ENCODE results near the gene YBEY. TPM values are rescaled to one million over a fixed set of nuclear protein-coding genes. Genes with fewer than 3 reads are reported as not detected.

Gene YBEY
- total and polyA plus RNA-seq, 7 experiments from 2014 or later = 8.8 to 20.1 (median 15.6) TPM

DNA sequence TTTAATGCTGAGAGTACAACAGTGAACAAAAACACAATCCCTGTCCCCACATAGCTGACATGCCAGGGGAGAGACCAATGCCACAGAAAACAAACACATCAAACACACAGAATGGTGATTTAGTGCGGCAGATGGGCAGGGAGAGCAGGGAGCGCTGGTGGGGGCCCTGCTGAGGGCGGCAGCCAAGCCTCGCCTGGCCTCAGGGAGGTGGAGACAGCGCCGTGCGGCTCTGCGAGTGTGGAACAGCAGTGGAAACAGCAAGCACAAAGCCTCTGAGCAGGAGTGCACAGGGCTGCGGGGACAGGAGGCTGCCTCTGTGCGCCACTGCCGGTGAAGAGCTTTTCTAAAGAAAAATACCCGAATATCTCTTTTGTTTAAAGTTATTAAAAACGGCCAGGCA lies 17.8 kb upstream of the YBEY start:
- H3K27me3 ChIP-seq (ENCODE audit: control insufficient read depth in 2 of 2, insufficient read depth in 2 of 2, low read length in 2 of 2) = no peaks in the 10 kb centered on the region
- ATAC-seq = no peak
- H3K9me3 Mint-ChIP-seq = no peaks in the 10 kb centered on the region
- H3K36me3 ChIP-seq (ENCODE audit: control insufficient read depth in 2 of 3, insufficient read depth in 3 of 3, low read length in 3 of 3) = peaks cover 10 to 96% (median 24%) of the 10 kb centered on the region in 3 experiments
- ChIA-PET CTCF (no interaction called here), POLR2A (no interaction called here)
- peaks cover 16 to 47% (median 20%) of the 10 kb centered on the region in 5 donors for H3K36me3 Mint-ChIP-seq
- H3K4me3 ChIP-seq (ENCODE audit: low read length) = no peak overlapping the region
- H3K4me1 Mint-ChIP-seq = peaks cover 0 to 5% (median 0%) of the 10 kb centered on the region in 7 donors
- intact Hi-C loops (cut with micrococcal nuclease) = no loop called here
- no peaks in the 10 kb centered on the region for H3K27me3 Mint-ChIP-seq
- no peak for DNase-seq
- no peak overlapping the region for H3K27ac ChIP-seq (ENCODE audit: low read depth, low read length)
- H3K9me3 ChIP-seq (ENCODE audit: control insufficient read depth in 2 of 3, low read length in 3 of 3) = no peaks in the 10 kb centered on the region
- H3K4me1 ChIP-seq (ENCODE audit: control insufficient read depth in 2 of 2, insufficient read depth in 2 of 2, low read length in 2 of 2) = no peaks in the 10 kb centered on the region
- no peak overlapping the region for H3K4me3 Mint-ChIP-seq
- H3K27ac Mint-ChIP-seq = no peak overlapping the region

DNA sequence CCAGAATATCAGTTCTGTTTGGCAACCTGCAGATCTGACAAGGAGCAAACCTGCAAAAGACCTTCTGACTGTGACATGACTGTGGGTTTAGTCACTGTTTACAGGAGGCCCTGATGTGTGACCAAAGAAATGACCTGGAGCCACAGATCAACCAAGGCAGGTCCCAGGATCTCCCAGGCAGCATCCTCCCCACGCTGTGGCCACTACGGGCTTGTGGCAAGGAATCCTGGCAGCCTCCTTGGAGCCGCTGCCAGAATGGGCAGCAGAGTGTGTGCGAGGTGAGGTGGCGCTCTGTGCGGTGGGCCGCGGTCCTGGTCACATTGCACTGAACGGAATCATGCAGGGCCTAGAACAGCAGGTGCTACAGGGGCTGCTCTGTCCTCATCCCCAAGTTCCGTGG lies 16.7 kb upstream of the YBEY start:
- no peak for ATAC-seq
- H3K36me3 Mint-ChIP-seq = peaks cover 22 to 58% (median 25%) of the 10 kb centered on the region in 5 donors
- ChIA-PET CTCF (no interaction called here), POLR2A (no interaction called here)
- H3K4me3 Mint-ChIP-seq = no peak overlapping the region
- no peaks in the 10 kb centered on the region for H3K9me3 Mint-ChIP-seq
- H3K4me1 Mint-ChIP-seq = peaks cover 0 to 7% (median 0%) of the 10 kb centered on the region in 7 donors
- H3K27me3 Mint-ChIP-seq = no peaks in the 10 kb centered on the region
- Histone ChIP-seq H3K27me3 (ENCODE audit: control insufficient read depth in 2 of 2, insufficient read depth in 2 of 2, low read length in 2 of 2) (no peaks in the 10 kb centered on the region), H3K9me3 (ENCODE audit: control insufficient read depth in 2 of 3, low read length in 3 of 3) (no peaks in the 10 kb centered on the region), H3K4me1 (ENCODE audit: control insufficient read depth in 2 of 2, insufficient read depth in 2 of 2, low read length in 2 of 2) (no peaks in the 10 kb centered on the region), H3K27ac (ENCODE audit: low read depth, low read length) (no peak overlapping the region), H3K36me3 (ENCODE audit: control insufficient read depth in 2 of 3, insufficient read depth in 3 of 3, low read length in 3 of 3) (peaks cover 10 to 95% (median 25%) of the 10 kb centered on the region in 3 experiments), H3K4me3 (ENCODE audit: low read length) (no peak overlapping the region)
- no peak overlapping the region for H3K27ac Mint-ChIP-seq
- intact Hi-C loops (cut with micrococcal nuclease) = no loop called here
- no peak for DNase-seq

DNA sequence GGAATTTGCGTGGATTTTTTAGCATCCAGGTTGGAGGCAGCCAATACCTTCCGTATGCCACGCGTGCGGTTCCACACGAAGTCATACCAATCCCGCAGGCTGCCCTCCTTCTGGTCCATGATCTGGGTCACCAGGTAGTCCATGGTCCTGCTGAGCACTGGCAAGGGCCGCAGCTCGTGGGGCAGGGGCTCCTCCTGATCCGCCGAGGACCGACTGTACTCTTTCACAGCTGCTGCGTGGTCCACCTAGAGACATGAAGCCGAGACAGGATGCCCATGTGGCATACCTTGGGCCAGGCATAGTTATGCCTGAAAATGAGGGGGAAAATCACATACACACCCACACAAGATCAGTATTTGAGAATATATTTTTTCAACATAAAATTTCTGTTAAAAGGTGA lies 12.8 kb upstream of the YBEY start:
- no peaks in the 10 kb centered on the region for H3K27me3 Mint-ChIP-seq
- Histone ChIP-seq H3K4me3 (ENCODE audit: low read length) (no peak overlapping the region), H3K9me3 (ENCODE audit: control insufficient read depth in 2 of 3, low read length in 3 of 3) (no peaks in the 10 kb centered on the region), H3K4me1 (ENCODE audit: control insufficient read depth in 2 of 2, insufficient read depth in 2 of 2, low read length in 2 of 2) (no peaks in the 10 kb centered on the region), H3K27me3 (ENCODE audit: control insufficient read depth in 2 of 2, insufficient read depth in 2 of 2, low read length in 2 of 2) (no peaks in the 10 kb centered on the region), H3K36me3 (ENCODE audit: control insufficient read depth in 2 of 3, insufficient read depth in 3 of 3, low read length in 3 of 3) (peaks cover 23 to 93% (median 25%) of the 10 kb centered on the region in 3 experiments), H3K27ac (ENCODE audit: low read depth, low read length) (no peak overlapping the region)
- peak overlapping the region in 2 of 9 donors; percentile 19 to 33 for H3K27ac Mint-ChIP-seq
- CTCF ChIA-PET = no interaction called here
- H3K9me3 Mint-ChIP-seq = no peaks in the 10 kb centered on the region
- peaks cover 0 to 11% (median 5%) of the 10 kb centered on the region in 7 donors for H3K4me1 Mint-ChIP-seq
- ATAC-seq (no peak), DNase-seq (no peak)
- POLR2A ChIA-PET = no interaction called here
- intact Hi-C loops (cut with micrococcal nuclease) = no loop called here
- H3K36me3 Mint-ChIP-seq = peaks cover 20 to 56% (median 27%) of the 10 kb centered on the region in 5 donors
- H3K4me3 Mint-ChIP-seq = no peak overlapping the region

DNA sequence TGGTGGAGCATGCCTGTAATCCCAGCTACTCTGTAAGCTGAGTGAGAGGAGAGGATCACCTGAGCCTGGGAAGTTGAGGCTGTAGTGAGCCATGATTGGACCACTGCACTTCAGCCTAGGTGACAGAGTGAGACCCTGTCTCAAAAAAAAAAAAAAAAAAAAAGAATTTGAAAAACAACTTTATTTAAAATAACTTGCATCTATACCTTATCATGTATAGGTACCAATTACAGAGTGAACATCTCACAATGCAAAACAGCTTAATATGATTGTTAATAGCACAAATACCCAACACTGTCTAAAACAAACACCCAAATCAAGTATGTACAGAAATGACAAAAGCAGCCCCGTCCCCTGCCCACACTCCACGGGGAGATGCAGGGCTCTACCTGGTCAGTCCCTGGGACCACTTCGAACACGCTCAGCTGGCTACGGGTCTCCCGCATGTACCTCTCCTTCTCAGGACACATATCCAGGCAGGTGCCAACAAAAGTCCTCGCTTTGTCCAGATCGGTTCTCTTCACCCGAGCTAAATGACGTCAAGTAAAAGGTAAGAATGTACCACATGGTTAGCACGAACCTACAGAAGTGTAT lies 11.2 kb upstream of the YBEY start:
- no peak overlapping the region for H3K27ac ChIP-seq (ENCODE audit: low read depth, low read length)
- Mint-ChIP-seq H3K4me3 (no peak overlapping the region), H3K9me3 (no peaks in the 10 kb centered on the region), H3K4me1 (peaks cover 1 to 15% (median 8%) of the 10 kb centered on the region in 7 donors), H3K36me3 (peaks cover 19 to 58% (median 33%) of the 10 kb centered on the region in 5 donors), H3K27ac (peak overlapping the region in 2 of 9 donors; percentile 12 to 38), H3K27me3 (no peaks in the 10 kb centered on the region)
- no peak overlapping the region for H3K4me3 ChIP-seq (ENCODE audit: low read length)
- DNase-seq (no peak), ATAC-seq (no peak)
- no peaks in the 10 kb centered on the region for H3K9me3 ChIP-seq (ENCODE audit: control insufficient read depth in 2 of 3, low read length in 3 of 3)
- H3K27me3 ChIP-seq (ENCODE audit: control insufficient read depth in 2 of 2, insufficient read depth in 2 of 2, low read length in 2 of 2) = no peaks in the 10 kb centered on the region
- CTCF ChIA-PET = interaction anchor here (0.6 kb wide), 1 partner anchor 301 kb away, joined by 4 read pairs; no protein-coding TSS in a partner anchor
- intact Hi-C loops (cut with micrococcal nuclease) = no loop called here
- peaks cover 17 to 93% (median 31%) of the 10 kb centered on the region in 3 experiments for H3K36me3 ChIP-seq (ENCODE audit: control insufficient read depth in 2 of 3, insufficient read depth in 3 of 3, low read length in 3 of 3)
- H3K4me1 ChIP-seq (ENCODE audit: control insufficient read depth in 2 of 2, insufficient read depth in 2 of 2, low read length in 2 of 2) = no peaks in the 10 kb centered on the region
- POLR2A ChIA-PET = interaction anchor here (1.1 kb wide), 1 partner anchor 28 kb away, joined by 4 read pairs; no protein-coding TSS in a partner anchor

DNA sequence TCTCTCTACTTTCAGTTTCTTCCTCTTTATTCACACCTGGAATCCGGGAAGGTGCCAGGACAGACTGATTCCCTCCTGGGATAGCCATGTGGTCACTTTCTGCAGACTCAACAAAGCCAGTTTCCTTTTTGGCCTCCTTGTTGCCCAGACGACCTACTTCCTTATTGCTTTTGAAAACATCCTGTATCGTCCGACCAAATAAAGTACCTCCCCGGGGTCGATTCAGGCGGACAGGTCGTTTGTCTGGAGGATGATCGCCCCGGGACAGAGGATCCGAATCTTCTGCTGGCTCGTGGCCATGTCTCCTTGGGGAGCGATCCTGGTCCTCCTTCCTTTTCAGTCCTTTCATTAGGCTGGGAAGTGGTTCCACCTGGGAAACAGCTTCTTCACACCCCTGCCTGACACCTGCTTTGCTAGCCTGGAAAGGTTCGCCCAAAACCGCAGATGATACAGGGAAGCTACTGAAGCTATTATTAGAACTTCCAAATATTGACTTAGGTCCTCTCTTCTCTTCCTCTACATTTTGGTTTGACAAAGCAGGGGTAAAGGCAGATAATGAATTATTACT lies 2.0 kb upstream of the YBEY start:
- Histone ChIP-seq H3K9me3 (ENCODE audit: control insufficient read depth in 2 of 3, low read length in 3 of 3) (no peaks in the 10 kb centered on the region), H3K36me3 (ENCODE audit: control insufficient read depth in 2 of 3, insufficient read depth in 3 of 3, low read length in 3 of 3) (peaks cover 0 to 39% (median 13%) of the 10 kb centered on the region in 3 experiments), H3K27ac (ENCODE audit: low read depth, low read length) (peak overlapping the region; percentile 86), H3K4me3 (ENCODE audit: low read length) (no peak overlapping the region), H3K27me3 (ENCODE audit: control insufficient read depth in 2 of 2, insufficient read depth in 2 of 2, low read length in 2 of 2) (no peaks in the 10 kb centered on the region), H3K4me1 (ENCODE audit: control insufficient read depth in 2 of 2, insufficient read depth in 2 of 2, low read length in 2 of 2) (peaks cover 27 to 34% of the 10 kb centered on the region in 2 donors)
- Mint-ChIP-seq H3K4me3 (peak overlapping the region; percentile 69 to 98 (median 78)), H3K36me3 (peaks cover 4 to 40% (median 25%) of the 10 kb centered on the region in 5 donors), H3K9me3 (no peaks in the 10 kb centered on the region), H3K4me1 (peaks cover 25 to 79% (median 60%) of the 10 kb centered on the region in 7 donors), H3K27me3 (no peaks in the 10 kb centered on the region), H3K27ac (peak overlapping the region; percentile 9 to 93 (median 61))
- POLR2A ChIA-PET = interaction anchor here (0.6 to 0.9 kb wide), 4 partner anchors 16 to 272 kb away, joined by 3 to 5 read pairs (median 4); no protein-coding TSS in a partner anchor
- no peak for ATAC-seq
- CTCF ChIA-PET = interaction anchor here (1.3 kb wide), 1 partner anchor 41 kb away, joined by 6 read pairs; a partner anchor contains a TSS
- intact Hi-C loops (cut with micrococcal nuclease) = loop anchor here (2.0 to 10.0 kb wide), 3 partner anchors 141 to 309 kb away; no protein-coding TSS in a partner anchor
- DNase-seq = no peak

DNA sequence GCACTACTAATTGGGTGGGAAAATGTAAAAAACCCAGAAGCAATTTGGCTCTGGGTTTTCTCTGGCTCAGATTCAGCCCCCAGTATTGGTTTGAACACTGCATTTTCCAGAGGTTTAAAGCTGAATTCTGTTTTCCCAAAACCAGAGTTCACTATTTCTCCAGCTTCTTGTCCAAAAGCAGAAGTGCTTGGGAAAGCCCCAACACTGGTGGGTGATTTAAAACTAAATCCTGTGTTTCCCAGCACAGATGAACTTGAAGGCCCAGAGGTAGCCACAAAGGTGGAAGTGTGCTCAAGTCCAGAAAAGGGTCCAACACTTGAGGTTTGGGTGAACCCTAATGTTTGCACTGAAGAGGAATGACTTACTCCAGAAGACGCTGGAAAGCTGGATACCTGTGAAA lies 1.4 kb upstream of the YBEY start:
- H3K4me1 ChIP-seq (ENCODE audit: control insufficient read depth in 2 of 2, insufficient read depth in 2 of 2, low read length in 2 of 2) = peaks cover 27 to 34% of the 10 kb centered on the region in 2 donors
- POLR2A ChIA-PET = interaction anchor here (0.9 to 1.8 kb wide), 4 partner anchors 16 to 396 kb away, joined by 3 to 4 read pairs (median 4); a partner anchor contains a TSS
- no peak for DNase-seq

More for the DNA sequence above, 1.4 kb upstream of the YBEY start:
- Histone ChIP-seq H3K4me3 (ENCODE audit: low read length) (peak overlapping the region; percentile 58), H3K27me3 (ENCODE audit: control insufficient read depth in 2 of 2, insufficient read depth in 2 of 2, low read length in 2 of 2) (no peaks in the 10 kb centered on the region), H3K27ac (ENCODE audit: low read depth, low read length) (peak overlapping the region; percentile 86), H3K36me3 (ENCODE audit: control insufficient read depth in 2 of 3, insufficient read depth in 3 of 3, low read length in 3 of 3) (peaks cover 0 to 33% (median 7%) of the 10 kb centered on the region in 3 experiments), H3K9me3 (ENCODE audit: control insufficient read depth in 2 of 3, low read length in 3 of 3) (no peaks in the 10 kb centered on the region)
- H3K36me3 Mint-ChIP-seq = peaks cover 4 to 36% (median 24%) of the 10 kb centered on the region in 5 donors
- H3K27ac Mint-ChIP-seq = peak overlapping the region in 8 of 9 donors; percentile 81 to 94 (median 92)
- no peaks in the 10 kb centered on the region for H3K27me3 Mint-ChIP-seq
- no peaks in the 10 kb centered on the region for H3K9me3 Mint-ChIP-seq
- no peak for ATAC-seq
- H3K4me3 Mint-ChIP-seq = peak overlapping the region; percentile 89 to 99 (median 93)
- intact Hi-C loops (cut with micrococcal nuclease) = loop anchor here (1.0 to 10.0 kb wide), 7 partner anchors 32 to 310 kb away; partner anchors contain the start of gene DIP2A (in 1 of the 2)
- CTCF ChIA-PET = interaction anchor here (1.3 kb wide), 1 partner anchor 41 kb away, joined by 6 read pairs; a partner anchor contains a TSS
- peaks cover 21 to 78% (median 64%) of the 10 kb centered on the region in 7 donors for H3K4me1 Mint-ChIP-seq

All from naive thymus-derived CD4-positive, alpha-beta T cell (primary cell).